Epithelial cell of esophagus (primary cell): ENCODE measurements around the gene SH2D3C.
A peak's percentile ranks its signal among the peaks of the same experiment; 100 is the strongest.

ENCODE experiments used
- DNase-seq: peaks from one replicate; pipeline ENCODE4 v3.0.0; 2010; ENCODE audit warnings: low read depth
- H3K4me3 ChIP-seq: 2 replicates; pipeline ENCODE4 v1.5.1; 2011; ENCODE audit warnings: mild to moderate bottlenecking, low read length, control low read depth
- TF ChIP-seq, protein P1 (sequence below): IDR thresholded peaks from 2 replicates; pipeline ENCODE4 v1.5.1; 2011; ENCODE audit warnings: low read depth, mild to moderate bottlenecking, low read length, control low read depth, inconsistent platforms; ENCODE audit not compliant: insufficient read depth; ENCODE audit errors: missing control alignments

SH2D3C gene, protein sequence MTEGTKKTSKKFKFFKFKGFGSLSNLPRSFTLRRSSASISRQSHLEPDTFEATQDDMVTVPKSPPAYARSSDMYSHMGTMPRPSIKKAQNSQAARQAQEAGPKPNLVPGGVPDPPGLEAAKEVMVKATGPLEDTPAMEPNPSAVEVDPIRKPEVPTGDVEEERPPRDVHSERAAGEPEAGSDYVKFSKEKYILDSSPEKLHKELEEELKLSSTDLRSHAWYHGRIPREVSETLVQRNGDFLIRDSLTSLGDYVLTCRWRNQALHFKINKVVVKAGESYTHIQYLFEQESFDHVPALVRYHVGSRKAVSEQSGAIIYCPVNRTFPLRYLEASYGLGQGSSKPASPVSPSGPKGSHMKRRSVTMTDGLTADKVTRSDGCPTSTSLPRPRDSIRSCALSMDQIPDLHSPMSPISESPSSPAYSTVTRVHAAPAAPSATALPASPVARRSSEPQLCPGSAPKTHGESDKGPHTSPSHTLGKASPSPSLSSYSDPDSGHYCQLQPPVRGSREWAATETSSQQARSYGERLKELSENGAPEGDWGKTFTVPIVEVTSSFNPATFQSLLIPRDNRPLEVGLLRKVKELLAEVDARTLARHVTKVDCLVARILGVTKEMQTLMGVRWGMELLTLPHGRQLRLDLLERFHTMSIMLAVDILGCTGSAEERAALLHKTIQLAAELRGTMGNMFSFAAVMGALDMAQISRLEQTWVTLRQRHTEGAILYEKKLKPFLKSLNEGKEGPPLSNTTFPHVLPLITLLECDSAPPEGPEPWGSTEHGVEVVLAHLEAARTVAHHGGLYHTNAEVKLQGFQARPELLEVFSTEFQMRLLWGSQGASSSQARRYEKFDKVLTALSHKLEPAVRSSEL

DNA sequence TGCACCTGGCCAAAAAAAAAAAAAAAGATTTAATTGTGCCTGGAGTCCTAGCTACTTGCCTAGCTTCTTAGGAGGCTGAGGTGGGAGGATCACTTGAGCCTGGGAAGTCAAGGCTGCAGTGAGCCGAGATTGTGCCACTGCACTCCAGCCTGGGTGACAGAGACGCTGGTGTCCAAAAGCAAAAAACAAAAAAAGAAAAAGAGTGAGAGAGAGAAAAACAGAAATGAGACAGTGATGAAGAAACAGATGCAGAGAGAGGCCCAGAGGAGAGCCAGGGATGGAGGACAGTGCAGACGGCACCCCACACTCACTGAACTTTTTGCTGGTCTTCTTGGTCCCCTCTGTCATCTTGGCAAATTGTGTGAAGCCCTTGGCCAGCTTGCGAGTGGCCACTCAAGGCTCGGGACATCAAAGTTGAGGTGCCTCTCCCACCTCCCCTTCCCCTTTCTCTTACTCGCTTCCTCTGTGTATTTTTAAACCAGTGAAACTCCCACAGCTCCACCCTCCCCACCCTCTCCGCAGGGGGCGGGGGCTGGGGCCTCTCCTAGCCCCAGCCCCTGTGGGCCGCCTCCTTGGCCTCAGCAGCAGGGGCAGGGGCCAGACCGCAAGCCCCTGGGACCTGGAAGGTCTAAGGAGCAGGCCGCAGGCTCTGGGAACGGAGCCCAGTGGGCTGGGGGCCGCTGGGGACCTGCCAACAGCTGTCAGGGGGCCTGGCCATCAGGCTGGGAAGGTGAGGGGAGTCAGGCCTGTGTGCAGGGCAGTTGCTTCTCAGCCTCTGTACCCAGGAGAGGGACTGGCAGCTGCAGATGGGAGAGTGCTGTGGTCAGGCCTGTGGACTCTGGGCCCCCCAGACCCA is at the start of gene SH2D3C:
Gene SH2D3C, minus strand, starts transcription at position 387 of the 856 bp plus-strand sequence. Its CDS starts 39 bp downstream, at position 348.
- no peak within 1 kb of the TSS for H3K4me3 ChIP-seq
- no peak for DNase-seq
- TF ChIP-seq, protein P1, sequence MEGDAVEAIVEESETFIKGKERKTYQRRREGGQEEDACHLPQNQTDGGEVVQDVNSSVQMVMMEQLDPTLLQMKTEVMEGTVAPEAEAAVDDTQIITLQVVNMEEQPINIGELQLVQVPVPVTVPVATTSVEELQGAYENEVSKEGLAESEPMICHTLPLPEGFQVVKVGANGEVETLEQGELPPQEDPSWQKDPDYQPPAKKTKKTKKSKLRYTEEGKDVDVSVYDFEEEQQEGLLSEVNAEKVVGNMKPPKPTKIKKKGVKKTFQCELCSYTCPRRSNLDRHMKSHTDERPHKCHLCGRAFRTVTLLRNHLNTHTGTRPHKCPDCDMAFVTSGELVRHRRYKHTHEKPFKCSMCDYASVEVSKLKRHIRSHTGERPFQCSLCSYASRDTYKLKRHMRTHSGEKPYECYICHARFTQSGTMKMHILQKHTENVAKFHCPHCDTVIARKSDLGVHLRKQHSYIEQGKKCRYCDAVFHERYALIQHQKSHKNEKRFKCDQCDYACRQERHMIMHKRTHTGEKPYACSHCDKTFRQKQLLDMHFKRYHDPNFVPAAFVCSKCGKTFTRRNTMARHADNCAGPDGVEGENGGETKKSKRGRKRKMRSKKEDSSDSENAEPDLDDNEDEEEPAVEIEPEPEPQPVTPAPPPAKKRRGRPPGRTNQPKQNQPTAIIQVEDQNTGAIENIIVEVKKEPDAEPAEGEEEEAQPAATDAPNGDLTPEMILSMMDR, result no peak

DNA sequence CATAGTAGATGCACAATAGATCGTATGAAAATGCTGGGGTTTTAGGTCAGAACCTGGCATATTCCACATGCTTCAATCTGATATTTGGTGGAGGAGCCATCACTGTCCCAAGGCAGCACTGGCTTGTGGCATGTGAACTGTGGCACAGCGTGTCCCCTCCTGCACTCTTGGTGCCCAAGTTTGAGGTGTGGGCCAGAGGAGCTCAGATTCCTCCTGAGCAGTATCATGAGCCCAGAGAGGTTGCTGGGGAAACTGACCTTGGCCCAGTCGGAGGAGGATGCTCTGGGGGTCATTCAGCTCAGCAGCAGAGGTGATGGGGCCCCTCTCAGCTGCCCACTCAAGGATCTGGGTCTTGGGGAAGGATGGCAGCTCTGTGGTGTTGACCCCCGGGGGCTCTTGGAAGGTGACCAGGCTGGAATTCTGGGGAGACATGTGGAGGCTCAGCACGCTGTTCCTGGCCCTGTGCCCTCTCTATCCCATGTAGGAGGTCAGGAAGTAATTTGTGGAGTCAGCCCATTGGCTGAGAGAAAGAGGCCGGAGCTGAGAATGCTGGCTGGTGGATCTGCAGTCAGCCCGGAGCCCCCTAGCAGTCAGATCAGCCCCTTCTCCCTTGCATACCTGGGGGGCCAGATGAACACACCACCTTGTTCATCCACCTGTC is 47.9 kb upstream of the SH2D3C start:
- TF ChIP-seq, protein P1, result no peak
- no peak for DNase-seq
- no peak overlapping the region for H3K4me3 ChIP-seq

DNA sequence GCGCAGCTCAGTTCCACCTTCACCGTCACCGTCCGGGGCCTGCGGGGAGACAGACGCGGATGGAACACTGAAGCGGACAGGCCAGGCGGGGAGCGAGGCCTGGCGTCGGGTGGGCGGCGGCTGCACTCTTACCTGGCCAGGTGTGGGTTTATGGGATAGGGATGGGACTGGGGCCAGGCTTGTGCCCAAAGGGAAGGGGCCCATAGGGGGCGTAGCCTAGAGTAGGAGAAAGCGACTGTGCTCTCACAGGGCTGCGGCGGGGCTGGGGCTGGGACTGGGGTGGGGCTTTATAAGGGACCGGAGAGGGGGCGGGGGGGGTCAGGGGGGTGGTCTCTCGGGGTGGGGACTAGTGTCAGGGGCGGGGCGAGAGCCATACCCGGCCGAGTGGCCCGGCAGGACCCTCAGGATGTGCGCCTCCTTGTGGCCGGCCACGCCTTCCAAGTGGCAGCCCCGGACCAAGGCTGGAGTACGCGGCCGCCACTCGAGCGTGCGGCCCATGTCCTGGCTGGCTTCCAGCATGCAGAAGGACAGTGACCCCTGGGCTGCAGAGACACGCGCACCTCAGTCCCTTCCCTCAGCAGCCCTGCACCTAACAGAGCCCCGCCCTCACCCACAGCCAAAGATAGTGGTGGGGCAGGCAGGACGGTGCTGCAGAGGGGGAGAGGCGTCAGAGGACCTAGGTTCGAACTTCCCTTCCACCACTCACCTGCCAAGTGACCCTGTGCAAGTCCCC is 47.0 kb upstream of the SH2D3C start:
- no peak for DNase-seq
- H3K4me3 ChIP-seq, result no peak overlapping the region
- TF ChIP-seq, protein P1, result peak; percentile 26

DNA sequence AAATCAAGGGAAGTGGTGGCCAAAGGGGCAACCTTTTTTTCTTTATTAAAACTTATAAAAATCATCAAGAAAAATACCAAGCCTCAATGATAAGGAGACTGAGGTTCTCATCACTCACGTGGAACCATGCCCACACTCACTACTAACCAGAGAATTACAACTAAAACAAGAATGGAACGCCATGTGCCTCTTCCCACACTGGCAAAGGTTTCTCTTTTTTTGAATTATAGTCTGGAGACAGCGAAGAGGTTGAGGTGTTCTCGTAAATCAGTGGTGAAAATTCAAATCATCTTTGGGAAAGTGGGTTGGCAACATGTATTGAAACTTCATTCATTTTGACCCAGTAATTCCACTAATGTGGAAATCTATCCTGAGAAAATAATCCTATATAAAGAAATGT is 43.6 kb upstream of the SH2D3C start:
- TF ChIP-seq, protein P1, result no peak
- no peak overlapping the region for H3K4me3 ChIP-seq
- DNase-seq, result no peak

DNA sequence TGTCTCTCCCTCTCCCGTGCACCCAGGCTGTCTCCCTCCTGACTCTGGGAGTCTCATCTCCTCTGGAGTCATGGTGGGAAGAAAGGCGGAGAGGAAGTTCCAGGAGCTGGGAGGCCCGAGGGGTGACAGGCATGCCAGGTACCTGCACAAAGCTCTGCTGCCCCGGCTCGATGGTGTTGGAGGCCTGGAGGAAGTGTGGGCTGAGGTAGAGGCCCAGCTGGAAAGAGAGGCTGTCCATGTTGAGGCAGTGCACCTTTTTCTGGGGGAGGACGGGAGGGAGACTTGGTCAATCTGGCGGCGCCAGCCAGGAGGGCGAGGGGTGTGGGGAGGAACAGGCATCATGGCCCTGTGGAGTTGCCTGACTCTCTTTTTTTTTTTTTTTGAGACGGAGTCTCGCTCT is 40.1 kb upstream of the SH2D3C start:
- no peak for DNase-seq
- TF ChIP-seq, protein P1, result no peak
- no peak overlapping the region for H3K4me3 ChIP-seq
